GM12878 (cell line): Measurements from ENCODE around the gene CDYL2. TPM values are rescaled to one million over a fixed set of nuclear protein-coding genes. Genes with fewer than 3 reads are reported as not detected.

Experiments used
- ATAC-seq: fragments of 200-7000 bp; cut with Tn5 transposase; 3 replicates; pipeline ENCODE4 v1.9.1; 2020; ENCODE audit warnings: mild to moderate bottlenecking, moderate library complexity
- BruUV-seq: library from RNA; stranded (reverse); fragments of 400-500 nt; replicated peaks from 2 replicates; lab custom pipeline; 2021; lab: Mats Ljungman, UMichigan
- CTCF ChIA-PET: fragments of 300-600 bp; sonication (Branson Sonifier 250); formaldehyde crosslinking; extraction: SDS; loops from one replicate; lab custom pipeline; 2021; ENCODE audit warnings: inconsistent platforms; lab: Yijun Ruan, JAX
- POLR2A ChIA-PET: fragments of 350-600 bp; formaldehyde crosslinking; extraction: SDS; loops from one replicate; lab custom pipeline; 2021; ENCODE audit warnings: inconsistent platforms; lab: Charles Lee
- RAD21 ChIA-PET: fragments of 300-600 bp; sonication (Branson Sonifier 250); formaldehyde crosslinking; loops from one replicate; lab custom pipeline; 2023; ENCODE audit warnings: antibody characterized with exemption; ENCODE audit not compliant: unreplicated experiment; lab: Charles Lee
- SMC1A ChIA-PET: fragments of 300-600 bp; sonication (Branson Sonifier 250); formaldehyde crosslinking; loops from one replicate; lab custom pipeline; 2023; ENCODE audit not compliant: unreplicated experiment, uncharacterized antibody; lab: Charles Lee
- DNase-seq: peaks from one replicate; pipeline ENCODE4 v3.0.0-alpha.2; 2011; ENCODE audit warnings: low read depth, low spot score
- FAIRE-seq: peaks from 3 replicates; lab custom pipeline; 2011; peaks lifted over from hg19 to GRCh38; lab: Jason Lieb, UNC
- H2AFZ ChIP-seq: 2 replicates; pipeline ENCODE4 v1.6.0; 2011; ENCODE audit warnings: low read depth, low read length, control low read depth; ENCODE audit not compliant: control insufficient read depth
- H3K27ac ChIP-seq: 2 replicates; pipeline ENCODE4 v1.5.1; 2011; ENCODE audit warnings: control low read depth; ENCODE audit not compliant: control insufficient read depth, insufficient read depth
- H3K27me3 ChIP-seq, 2 experiments: replicated peaks in 1 of 2; 2 replicates each; pipeline versions ENCODE4 v1.6.0 to v1.6.1; 2011; ENCODE audit warnings: low read length in 1 of 2; ENCODE audit not compliant: control insufficient read depth in 2 of 2, insufficient read depth in 2 of 2
- H3K36me3 ChIP-seq, 2 experiments: 2 replicates each; pipeline ENCODE4 v1.5.1; 2011; ENCODE audit warnings: low read length in 1 of 2; ENCODE audit not compliant: control insufficient read depth in 2 of 2, insufficient read depth in 2 of 2
- H3K4me1 ChIP-seq: 2 replicates; pipeline ENCODE4 v1.6.1; 2011; ENCODE audit warnings: mild to moderate bottlenecking, low read length, moderate library complexity, mixed read lengths; ENCODE audit not compliant: control insufficient read depth, insufficient read depth
- H3K4me2 ChIP-seq: 2 replicates; pipeline ENCODE4 v1.6.0; 2011; ENCODE audit warnings: control low read depth; ENCODE audit not compliant: control insufficient read depth, insufficient read depth
- H3K4me3 ChIP-seq: fragments of 200-600 bp; sonication (generic); 2 replicates; pipeline ENCODE4 v1.5.1; 2016
- H3K79me2 ChIP-seq: 2 replicates; pipeline ENCODE4 v1.6.0; 2011; ENCODE audit warnings: low read length; ENCODE audit not compliant: control insufficient read depth, insufficient read depth
- H3K9ac ChIP-seq: 2 replicates; pipeline ENCODE4 v1.8.0; 2011; ENCODE audit warnings: low read length, control low read depth, mixed read lengths; ENCODE audit not compliant: control insufficient read depth, insufficient read depth
- H3K9me3 ChIP-seq: replicated peaks from 3 replicates; pipeline ENCODE4 v1.5.1; 2011; ENCODE audit warnings: mild to moderate bottlenecking, low read length; ENCODE audit not compliant: control insufficient read depth, insufficient read depth
- H4K20me1 ChIP-seq: 2 replicates; pipeline ENCODE4 v1.6.0; 2011; ENCODE audit not compliant: control insufficient read depth, insufficient read depth
- IRF4 ChIP-seq: IDR thresholded peaks from 2 replicates; pipeline ENCODE4 v1.6.1; 2011; ENCODE audit warnings: low read depth, low read length
- NBN ChIP-seq: fragments of 450-650 bp; IDR thresholded peaks from 2 replicates; pipeline ENCODE4 v1.6.1; 2016
- RCOR1 ChIP-seq: conservative IDR thresholded peaks from 2 replicates; pipeline ENCODE4 v1.6.1; 2012; ENCODE audit warnings: low read depth, low read length, improper control_type of control experiment
- SREBF2 ChIP-seq: IDR thresholded peaks from 2 replicates; pipeline ENCODE4 v1.6.1; 2012; ENCODE audit warnings: mild to moderate bottlenecking, low read length
- STAT1 ChIP-seq: fragments of 450-650 bp; conservative IDR thresholded peaks from 2 replicates; pipeline ENCODE4 v1.6.1; 2014; ENCODE audit warnings: antibody characterized with exemption, mild to moderate bottlenecking
- WGBS: methylation state at CpG from one replicate; pipeline ENCODE4 v1.1.6; 2016; ENCODE audit warnings: low lambda C conversion rate; ENCODE audit not compliant: insufficient replicate concordance, insufficient coverage; ENCODE audit errors: missing lambda C conversion rate; 5-methylcytosine and 5-hydroxymethylcytosine counted together
- in situ Hi-C: fragments of 300-500 bp; cut with MboI; formaldehyde crosslinking; loops from 9 replicates; pipeline ENCODE4 v1.14.3; 2018; ENCODE audit warnings: mixed read lengths
- intact Hi-C: fragments of 100-400 bp; cut with micrococcal nuclease; formaldehyde crosslinking; loops from one replicate; pipeline ENCODE4 v1.14.2; 2022; ENCODE audit not compliant: unreplicated experiment
- polyA plus RNA-seq, 11 experiments: library from polyadenylated mRNA; depleted of rRNA in 4 of 11; unstranded in 6 of 11; stranded (reverse) in 5 of 11; fragments of >200 nt; fragmentation: Nextera tagmentation in 4 of 11; fragmentation: Illumina TruSeq in 1 of 11; extraction: Ambion mirVana in 4 of 11; extraction: Trizol in 1 of 11; gene quantifications; 1 replicate in 1 of 11; 2 replicates in 10 of 11; pipeline versions ENCODE4 v1.2.1 to v1.2.3, GENCODE V29; 2011 to 2016; ENCODE audit warnings: inconsistent platforms in 2 of 11, missing spikeins in 2 of 11, low read depth in 1 of 11
- total RNA-seq, 4 experiments: library from RNA; depleted of rRNA in 3 of 4; stranded (reverse); fragments of >200 nt in 3 of 4; fragmentation: Illumina TruSeq in 1 of 4; extraction: Trizol in 1 of 4; gene quantifications; 2 replicates each; pipeline versions ENCODE4 v1.2.1 to v1.2.3, GENCODE V29; 2013 to 2021
- TF ChIP-seq, protein P1 (sequence below): IDR thresholded peaks from 2 replicates; pipeline ENCODE4 v1.6.1; 2012; ENCODE audit warnings: low read length, inconsistent platforms
- TF ChIP-seq, protein P2 (sequence below): fragments of 450-650 bp; formaldehyde crosslinking; IDR thresholded peaks from 2 replicates; pipeline ENCODE4 v1.4.0; 2022; ENCODE audit warnings: mild to moderate bottlenecking, moderate library complexity
- TF ChIP-seq, protein P3 (sequence below): fragments of 450-650 bp; conservative IDR thresholded peaks from 2 replicates; pipeline ENCODE4 v1.6.1; 2017; ENCODE audit warnings: mild to moderate bottlenecking, moderate library complexity
- TF ChIP-seq, protein P4 (sequence below): IDR thresholded peaks from 2 replicates; pipeline ENCODE4 v1.6.1; 2011; ENCODE audit warnings: borderline replicate concordance, low read depth, mild to moderate bottlenecking, moderate library complexity, low read length; ENCODE audit not compliant: insufficient read depth, poor library complexity, severe bottlenecking
- TF ChIP-seq, protein P5 (sequence below), 3 experiments: IDR thresholded peaks in 2 of 3; conservative IDR thresholded peaks in 1 of 3; 2 replicates each; pipeline ENCODE4 v1.5.1; 2011; ENCODE audit warnings: low read depth in 3 of 3, low read length in 3 of 3, mild to moderate bottlenecking in 3 of 3, control low read depth in 2 of 3, moderate library complexity in 2 of 3, inconsistent platforms in 1 of 3, mixed read lengths in 1 of 3; ENCODE audit not compliant: control insufficient read depth in 2 of 3, insufficient read depth in 1 of 3; ENCODE audit errors: extremely low read depth in 1 of 3
- TF ChIP-seq, protein P6 (sequence below): IDR thresholded peaks from 2 replicates; pipeline ENCODE4 v1.6.1; 2012; ENCODE audit warnings: low read depth, low read length, improper control_type of control experiment

The CDYL2 gene
- total and polyA plus RNA-seq, 10 of the 15 experiments (the other 5 are each of a cell fraction or from before 2014, with no cell fraction given), result 0.27 to 22.9 (median 3.9) TPM

DNA sequence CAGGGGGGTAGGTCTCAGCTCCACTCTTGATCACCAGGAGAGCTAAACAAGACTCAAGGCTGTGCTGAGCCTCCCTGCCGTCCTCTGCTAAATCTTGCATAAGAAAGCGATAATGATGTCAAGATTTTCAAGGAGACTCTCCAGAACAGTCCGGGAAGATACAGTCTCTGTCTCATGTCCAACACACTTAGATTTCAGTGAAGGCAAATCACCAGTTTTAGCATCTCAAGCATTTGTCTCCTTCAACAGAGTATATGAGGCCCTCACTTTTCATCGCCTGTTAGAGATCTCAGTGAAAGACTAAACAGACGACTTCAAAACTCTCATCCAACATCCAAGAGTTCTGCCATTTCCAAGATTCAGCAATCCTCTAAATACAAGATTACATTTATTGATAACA is 13.6 kb downstream of the CDYL2 start:
- ChIA-PET SMC1A (interaction anchor here (1.1 kb wide), 1 partner anchor 65 kb away, joined by 3 read pairs; no protein-coding TSS in a partner anchor), CTCF (no interaction called here), POLR2A (no interaction called here), RAD21 (no interaction called here)
- Histone ChIP-seq H3K27ac (no peak overlapping the region), H2AFZ (no peak overlapping the region), H3K27me3 (no peaks in the 10 kb centered on the region), H3K9ac (no peak overlapping the region), H3K36me3 (no peaks in the 10 kb centered on the region), H3K9me3 (no peaks in the 10 kb centered on the region), H3K79me2 (no peaks in the 10 kb centered on the region), H3K4me1 (no peaks in the 10 kb centered on the region), H3K4me2 (no peak overlapping the region), H3K4me3 (no peak overlapping the region), H4K20me1 (no peaks in the 10 kb centered on the region)
- no TSS peak for BruUV-seq
- WGBS, result 97% methylated on average over 5 of the region's 5 CpGs
- intact Hi-C loops (no loop called here), in situ Hi-C loops (no loop called here)
- no peak for ATAC-seq
- FAIRE-seq, result no peak
- TF ChIP-seq, protein P1, sequence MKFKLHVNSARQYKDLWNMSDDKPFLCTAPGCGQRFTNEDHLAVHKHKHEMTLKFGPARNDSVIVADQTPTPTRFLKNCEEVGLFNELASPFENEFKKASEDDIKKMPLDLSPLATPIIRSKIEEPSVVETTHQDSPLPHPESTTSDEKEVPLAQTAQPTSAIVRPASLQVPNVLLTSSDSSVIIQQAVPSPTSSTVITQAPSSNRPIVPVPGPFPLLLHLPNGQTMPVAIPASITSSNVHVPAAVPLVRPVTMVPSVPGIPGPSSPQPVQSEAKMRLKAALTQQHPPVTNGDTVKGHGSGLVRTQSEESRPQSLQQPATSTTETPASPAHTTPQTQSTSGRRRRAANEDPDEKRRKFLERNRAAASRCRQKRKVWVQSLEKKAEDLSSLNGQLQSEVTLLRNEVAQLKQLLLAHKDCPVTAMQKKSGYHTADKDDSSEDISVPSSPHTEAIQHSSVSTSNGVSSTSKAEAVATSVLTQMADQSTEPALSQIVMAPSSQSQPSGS, result no peak
- TF ChIP-seq, protein P2, sequence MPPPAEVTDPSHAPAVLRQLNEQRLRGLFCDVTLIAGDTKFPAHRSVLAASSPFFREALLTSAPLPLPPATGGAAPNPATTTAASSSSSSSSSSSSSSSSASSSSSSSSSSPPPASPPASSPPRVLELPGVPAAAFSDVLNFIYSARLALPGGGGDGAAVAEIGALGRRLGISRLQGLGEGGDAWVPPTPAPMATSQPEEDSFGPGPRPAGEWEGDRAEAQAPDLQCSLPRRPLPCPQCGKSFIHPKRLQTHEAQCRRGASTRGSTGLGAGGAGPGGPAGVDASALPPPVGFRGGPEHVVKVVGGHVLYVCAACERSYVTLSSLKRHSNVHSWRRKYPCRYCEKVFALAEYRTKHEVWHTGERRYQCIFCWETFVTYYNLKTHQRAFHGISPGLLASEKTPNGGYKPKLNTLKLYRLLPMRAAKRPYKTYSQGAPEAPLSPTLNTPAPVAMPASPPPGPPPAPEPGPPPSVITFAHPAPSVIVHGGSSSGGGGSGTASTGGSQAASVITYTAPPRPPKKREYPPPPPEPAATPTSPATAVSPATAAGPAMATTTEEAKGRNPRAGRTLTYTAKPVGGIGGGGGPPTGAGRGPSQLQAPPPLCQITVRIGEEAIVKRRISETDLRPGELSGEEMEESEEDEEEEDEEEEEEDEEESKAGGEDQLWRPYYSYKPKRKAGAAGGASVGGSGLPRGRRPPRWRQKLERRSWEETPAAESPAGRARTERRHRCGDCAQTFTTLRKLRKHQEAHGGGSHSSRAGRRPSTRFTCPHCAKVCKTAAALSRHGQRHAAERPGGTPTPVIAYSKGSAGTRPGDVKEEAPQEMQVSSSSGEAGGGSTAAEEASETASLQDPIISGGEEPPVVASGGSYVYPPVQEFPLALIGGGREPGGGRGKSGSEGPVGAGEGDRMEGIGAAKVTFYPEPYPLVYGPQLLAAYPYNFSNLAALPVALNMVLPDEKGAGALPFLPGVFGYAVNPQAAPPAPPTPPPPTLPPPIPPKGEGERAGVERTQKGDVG (CRISPR knock-in tag), result no peak
- TF ChIP-seq, protein P3, sequence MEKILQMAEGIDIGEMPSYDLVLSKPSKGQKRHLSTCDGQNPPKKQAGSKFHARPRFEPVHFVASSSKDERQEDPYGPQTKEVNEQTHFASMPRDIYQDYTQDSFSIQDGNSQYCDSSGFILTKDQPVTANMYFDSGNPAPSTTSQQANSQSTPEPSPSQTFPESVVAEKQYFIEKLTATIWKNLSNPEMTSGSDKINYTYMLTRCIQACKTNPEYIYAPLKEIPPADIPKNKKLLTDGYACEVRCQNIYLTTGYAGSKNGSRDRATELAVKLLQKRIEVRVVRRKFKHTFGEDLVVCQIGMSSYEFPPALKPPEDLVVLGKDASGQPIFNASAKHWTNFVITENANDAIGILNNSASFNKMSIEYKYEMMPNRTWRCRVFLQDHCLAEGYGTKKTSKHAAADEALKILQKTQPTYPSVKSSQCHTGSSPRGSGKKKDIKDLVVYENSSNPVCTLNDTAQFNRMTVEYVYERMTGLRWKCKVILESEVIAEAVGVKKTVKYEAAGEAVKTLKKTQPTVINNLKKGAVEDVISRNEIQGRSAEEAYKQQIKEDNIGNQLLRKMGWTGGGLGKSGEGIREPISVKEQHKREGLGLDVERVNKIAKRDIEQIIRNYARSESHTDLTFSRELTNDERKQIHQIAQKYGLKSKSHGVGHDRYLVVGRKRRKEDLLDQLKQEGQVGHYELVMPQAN, result no peak
- TF ChIP-seq IRF4 (no peak), NBN (no peak), SREBF2 (no peak), RCOR1 (no peak), STAT1 (no peak)
- TF ChIP-seq, protein P4, sequence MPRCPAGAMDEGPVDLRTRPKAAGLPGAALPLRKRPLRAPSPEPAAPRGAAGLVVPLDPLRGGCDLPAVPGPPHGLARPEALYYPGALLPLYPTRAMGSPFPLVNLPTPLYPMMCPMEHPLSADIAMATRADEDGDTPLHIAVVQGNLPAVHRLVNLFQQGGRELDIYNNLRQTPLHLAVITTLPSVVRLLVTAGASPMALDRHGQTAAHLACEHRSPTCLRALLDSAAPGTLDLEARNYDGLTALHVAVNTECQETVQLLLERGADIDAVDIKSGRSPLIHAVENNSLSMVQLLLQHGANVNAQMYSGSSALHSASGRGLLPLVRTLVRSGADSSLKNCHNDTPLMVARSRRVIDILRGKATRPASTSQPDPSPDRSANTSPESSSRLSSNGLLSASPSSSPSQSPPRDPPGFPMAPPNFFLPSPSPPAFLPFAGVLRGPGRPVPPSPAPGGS, result no peak
- TF ChIP-seq, protein P5, sequence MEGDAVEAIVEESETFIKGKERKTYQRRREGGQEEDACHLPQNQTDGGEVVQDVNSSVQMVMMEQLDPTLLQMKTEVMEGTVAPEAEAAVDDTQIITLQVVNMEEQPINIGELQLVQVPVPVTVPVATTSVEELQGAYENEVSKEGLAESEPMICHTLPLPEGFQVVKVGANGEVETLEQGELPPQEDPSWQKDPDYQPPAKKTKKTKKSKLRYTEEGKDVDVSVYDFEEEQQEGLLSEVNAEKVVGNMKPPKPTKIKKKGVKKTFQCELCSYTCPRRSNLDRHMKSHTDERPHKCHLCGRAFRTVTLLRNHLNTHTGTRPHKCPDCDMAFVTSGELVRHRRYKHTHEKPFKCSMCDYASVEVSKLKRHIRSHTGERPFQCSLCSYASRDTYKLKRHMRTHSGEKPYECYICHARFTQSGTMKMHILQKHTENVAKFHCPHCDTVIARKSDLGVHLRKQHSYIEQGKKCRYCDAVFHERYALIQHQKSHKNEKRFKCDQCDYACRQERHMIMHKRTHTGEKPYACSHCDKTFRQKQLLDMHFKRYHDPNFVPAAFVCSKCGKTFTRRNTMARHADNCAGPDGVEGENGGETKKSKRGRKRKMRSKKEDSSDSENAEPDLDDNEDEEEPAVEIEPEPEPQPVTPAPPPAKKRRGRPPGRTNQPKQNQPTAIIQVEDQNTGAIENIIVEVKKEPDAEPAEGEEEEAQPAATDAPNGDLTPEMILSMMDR (IDR thresholded peaks at IDR 0.05 in 2 of 3, conservative IDR thresholded peaks at IDR 0.05 in 1 of 3; ENCODE audit: control insufficient read depth in 2 of 3, extremely low read depth in 1 of 3, insufficient read depth in 1 of 3, low read depth in 3 of 3, low read length in 3 of 3), result no peak
- TF ChIP-seq, protein P6, sequence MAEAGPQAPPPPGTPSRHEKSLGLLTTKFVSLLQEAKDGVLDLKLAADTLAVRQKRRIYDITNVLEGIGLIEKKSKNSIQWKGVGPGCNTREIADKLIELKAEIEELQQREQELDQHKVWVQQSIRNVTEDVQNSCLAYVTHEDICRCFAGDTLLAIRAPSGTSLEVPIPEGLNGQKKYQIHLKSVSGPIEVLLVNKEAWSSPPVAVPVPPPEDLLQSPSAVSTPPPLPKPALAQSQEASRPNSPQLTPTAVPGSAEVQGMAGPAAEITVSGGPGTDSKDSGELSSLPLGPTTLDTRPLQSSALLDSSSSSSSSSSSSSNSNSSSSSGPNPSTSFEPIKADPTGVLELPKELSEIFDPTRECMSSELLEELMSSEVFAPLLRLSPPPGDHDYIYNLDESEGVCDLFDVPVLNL, result no peak
- DNase-seq, result no peak
